Measurements from ENCODE around the gene NELL1. TPM values are rescaled to one million over a fixed set of nuclear protein-coding genes. Genes with fewer than 3 reads are reported as not detected.

Gene NELL1
- total RNA-seq, 1 experiment from 2014 or later = 0.22 TPM

DNA sequence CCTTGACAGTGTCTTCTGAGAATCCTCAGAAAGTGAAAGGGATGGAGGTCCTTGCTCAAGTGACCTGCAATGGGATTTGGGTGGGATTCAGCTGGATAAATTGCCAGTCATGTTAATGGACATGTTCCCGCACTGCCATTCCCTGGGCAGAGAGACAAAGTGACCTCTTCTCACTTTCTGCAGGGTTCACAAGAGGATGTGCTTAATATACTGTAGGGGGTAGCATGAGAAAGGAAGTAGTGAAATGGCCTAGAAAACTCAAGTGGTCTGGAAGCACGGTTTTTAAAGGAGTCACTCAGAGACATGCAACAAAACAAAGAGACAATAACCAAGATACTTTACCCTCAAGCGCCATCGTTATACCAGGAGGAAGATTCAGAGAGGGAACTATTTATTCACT is 70.2 kb downstream of the NELL1 start:
- no peak overlapping the region for H4K5ac ChIP-seq (ENCODE audit: insufficient read length, low read depth, low read length)
- H3K9me3 ChIP-seq (ENCODE audit: control insufficient read depth, low read depth, low read length) = no peaks in the 10 kb centered on the region
- no peak overlapping the region for H2BK20ac ChIP-seq (ENCODE audit: low read depth, low read length, poor library complexity, severe bottlenecking)
- no peak overlapping the region for H2BK12ac ChIP-seq (ENCODE audit: insufficient read length, low read depth, low read length)
- Mint-ChIP-seq H3K27me3 (ENCODE audit: low read depth) (no peaks in the 10 kb centered on the region), H3K9me3 (no peaks in the 10 kb centered on the region), H3K4me3 (no peak overlapping the region), H3K36me3 (ENCODE audit: insufficient read depth in 1 of 3, low read depth in 3 of 3) (no peaks in the 10 kb centered on the region), H3K4me1 (peaks cover 17 to 20% of the 10 kb centered on the region in 2 experiments), H3K27ac (no peak overlapping the region)
- H4K91ac ChIP-seq (ENCODE audit: insufficient read length, low read depth, low read length) = no peak overlapping the region
- TF ChIP-seq, protein P1, sequence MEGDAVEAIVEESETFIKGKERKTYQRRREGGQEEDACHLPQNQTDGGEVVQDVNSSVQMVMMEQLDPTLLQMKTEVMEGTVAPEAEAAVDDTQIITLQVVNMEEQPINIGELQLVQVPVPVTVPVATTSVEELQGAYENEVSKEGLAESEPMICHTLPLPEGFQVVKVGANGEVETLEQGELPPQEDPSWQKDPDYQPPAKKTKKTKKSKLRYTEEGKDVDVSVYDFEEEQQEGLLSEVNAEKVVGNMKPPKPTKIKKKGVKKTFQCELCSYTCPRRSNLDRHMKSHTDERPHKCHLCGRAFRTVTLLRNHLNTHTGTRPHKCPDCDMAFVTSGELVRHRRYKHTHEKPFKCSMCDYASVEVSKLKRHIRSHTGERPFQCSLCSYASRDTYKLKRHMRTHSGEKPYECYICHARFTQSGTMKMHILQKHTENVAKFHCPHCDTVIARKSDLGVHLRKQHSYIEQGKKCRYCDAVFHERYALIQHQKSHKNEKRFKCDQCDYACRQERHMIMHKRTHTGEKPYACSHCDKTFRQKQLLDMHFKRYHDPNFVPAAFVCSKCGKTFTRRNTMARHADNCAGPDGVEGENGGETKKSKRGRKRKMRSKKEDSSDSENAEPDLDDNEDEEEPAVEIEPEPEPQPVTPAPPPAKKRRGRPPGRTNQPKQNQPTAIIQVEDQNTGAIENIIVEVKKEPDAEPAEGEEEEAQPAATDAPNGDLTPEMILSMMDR (conservative IDR thresholded peaks at IDR 0.05) = no peak
- no peaks in the 10 kb centered on the region for H4K20me1 ChIP-seq (ENCODE audit: control insufficient read depth, insufficient read depth, insufficient read length)
- H3K79me1 ChIP-seq (ENCODE audit: insufficient read depth, low read depth, low read length, poor library complexity, severe bottlenecking) = no peaks in the 10 kb centered on the region
- no peak overlapping the region for H2AFZ ChIP-seq (ENCODE audit: low read length)
- H2BK15ac ChIP-seq (ENCODE audit: low read depth, low read length) = no peak overlapping the region
- H3K27me3 ChIP-seq (ENCODE audit: insufficient read depth, low read length) = no peaks in the 10 kb centered on the region; the same call in 1 of the 2 replicates
- H3K23ac ChIP-seq (ENCODE audit: insufficient read length, low read depth, low read length) = no peak overlapping the region
- H2BK120ac ChIP-seq (ENCODE audit: low read depth, low read length, poor library complexity, severe bottlenecking) = no peak overlapping the region
- no peak overlapping the region for H3K4me2 ChIP-seq (ENCODE audit: insufficient read depth, insufficient read length, low read length)
- H3K4ac ChIP-seq (ENCODE audit: low read depth, low read length) = no peak overlapping the region
- no CpG with 5 or more reads among the region's 4 CpGs for WGBS (ENCODE audit: extremely low coverage, insufficient read length, low lambda C conversion rate)
- H3K23me2 ChIP-seq (ENCODE audit: insufficient read length, low read depth, low read length, poor library complexity, severe bottlenecking) = no peaks in the 10 kb centered on the region
- no peak overlapping the region for H2AK5ac ChIP-seq (ENCODE audit: insufficient read length, low read length)
- no peak overlapping the region for H3K9ac ChIP-seq (ENCODE audit: extremely low read depth, insufficient read length, low read length)
- DNase-seq = no peak
- no peak overlapping the region for H4K8ac ChIP-seq (replicated peaks; ENCODE audit: insufficient read length, low read depth, low read length)
- no peak overlapping the region for H3T11ph ChIP-seq (ENCODE audit: low read length)
- H3K27ac ChIP-seq (ENCODE audit: insufficient read length, low read depth, low read length) = no peak overlapping the region
- H3K14ac ChIP-seq (ENCODE audit: insufficient read depth, low read length) = no peak overlapping the region
- H3K79me2 ChIP-seq (ENCODE audit: insufficient read depth, low read length) = no peaks in the 10 kb centered on the region
- H3K18ac ChIP-seq (ENCODE audit: insufficient read length, low read depth, low read length) = no peak overlapping the region
- peaks cover 9% of the 10 kb centered on the region for H3K4me1 ChIP-seq (ENCODE audit: insufficient read depth, low read length)
- no peak overlapping the region for H3K56ac ChIP-seq (ENCODE audit: insufficient read length, low read depth, low read length)
- H2BK5ac ChIP-seq (ENCODE audit: insufficient read length, low read length) = no peak overlapping the region

Measured in H9 (cell line).